GM18861 (cell line): ENCODE measurements around the gene HECTD4.
"Not testable (repeated sequence)": the region's sequence is repeated elsewhere in the genome, so short reads cannot be mapped to it uniquely, and the experiment has no call there.

Experiments used
- ATAC-seq: cut with Tn5 transposase; IDR thresholded peaks from one replicate; pipeline ENCODE4 v1.9.1; 2021; ENCODE audit not compliant: unreplicated experiment

Gene HECTD4

GRCh38 chr12:112408621-112409020 is 26.4 kb upstream of the HECTD4 start:
- no peak for ATAC-seq

GRCh38 chr12:112407683-112408082 is 25.5 kb upstream of the HECTD4 start:
- ATAC-seq, result not testable (repeated sequence)

- ATAC-seq, result no peak
These were observed 24.6 kb upstream of the HECTD4 start for GRCh38 chr12:112406519-112407488.

GRCh38 chr12:112401903-112402498 is 19.8 kb upstream of the HECTD4 start:
- no peak for ATAC-seq

- ATAC-seq, result no peak
These were observed 18.8 kb upstream of the HECTD4 start for GRCh38 chr12:112401054-112401453.

GRCh38 chr12:112393328-112393727 is 11.1 kb upstream of the HECTD4 start:
- no peak for ATAC-seq

- ATAC-seq, result not testable (repeated sequence)
These were observed 7.9 kb upstream of the HECTD4 start for GRCh38 chr12:112389922-112390654.

GRCh38 chr12:112389228-112389627 is 7.0 kb upstream of the HECTD4 start:
- ATAC-seq, result no peak

GRCh38 chr12:112386726-112387125 is 4.5 kb upstream of the HECTD4 start:
- ATAC-seq, result no peak

GRCh38 chr12:112382866-112383265 is 635 bp upstream of the HECTD4 start:
- no peak for ATAC-seq

- peak; percentile 33 for ATAC-seq
These were observed 787 bp downstream of the HECTD4 start for GRCh38 chr12:112381406-112381882.

- ATAC-seq, result no peak
These were observed 1.4 kb downstream of the HECTD4 start for GRCh38 chr12:112380663-112381405.

GRCh38 chr12:112375105-112375504 is 7.1 kb downstream of the HECTD4 start:
- no peak for ATAC-seq

- no peak for ATAC-seq
These were observed 8.0 kb downstream of the HECTD4 start for GRCh38 chr12:112374166-112374740.

- ATAC-seq, result no peak
These were observed 11.2 kb downstream of the HECTD4 start for GRCh38 chr12:112370868-112371510.

GRCh38 chr12:112370199-112370598 is 12.0 kb downstream of the HECTD4 start:
- no peak for ATAC-seq

GRCh38 chr12:112368856-112369255 is 13.4 kb downstream of the HECTD4 start:
- no peak for ATAC-seq

- no peak for ATAC-seq
These were observed 14.3 kb downstream of the HECTD4 start for GRCh38 chr12:112367965-112368364.

GRCh38 chr12:112362310-112362709 is 19.9 kb downstream of the HECTD4 start:
- ATAC-seq, result no peak

- no peak for ATAC-seq
These were observed 21.0 kb downstream of the HECTD4 start for GRCh38 chr12:112361271-112361670.
